GM12878 (cell line): ENCODE data around the gene ICOSLG. TPM values are rescaled to one million over a fixed set of nuclear protein-coding genes. Genes with fewer than 3 reads are reported as not detected.
"Not testable (repeated sequence)": the region's sequence is repeated elsewhere in the genome, so short reads cannot be mapped to it uniquely, and the experiment has no call there.

Experiments
- ATAC-seq: fragments of 200-7000 bp; cut with Tn5 transposase; 3 replicates; pipeline ENCODE4 v1.9.1; 2020; ENCODE audit warnings: mild to moderate bottlenecking, moderate library complexity
- BruUV-seq: library from RNA; stranded (reverse); fragments of 400-500 nt; replicated peaks from 2 replicates; lab custom pipeline; 2021; lab: Mats Ljungman, UMichigan
- CTCF ChIA-PET: fragments of 300-600 bp; sonication (Branson Sonifier 250); formaldehyde crosslinking; extraction: SDS; loops from one replicate; lab custom pipeline; 2021; ENCODE audit warnings: inconsistent platforms; lab: Yijun Ruan, JAX
- POLR2A ChIA-PET: fragments of 350-600 bp; formaldehyde crosslinking; extraction: SDS; loops from one replicate; lab custom pipeline; 2021; ENCODE audit warnings: inconsistent platforms; lab: Charles Lee
- RAD21 ChIA-PET: fragments of 300-600 bp; sonication (Branson Sonifier 250); formaldehyde crosslinking; loops from one replicate; lab custom pipeline; 2023; ENCODE audit warnings: antibody characterized with exemption; ENCODE audit not compliant: unreplicated experiment; lab: Charles Lee
- SMC1A ChIA-PET: fragments of 300-600 bp; sonication (Branson Sonifier 250); formaldehyde crosslinking; loops from one replicate; lab custom pipeline; 2023; ENCODE audit not compliant: unreplicated experiment, uncharacterized antibody; lab: Charles Lee
- DNase-seq: peaks from one replicate; pipeline ENCODE4 v3.0.0-alpha.2; 2011; ENCODE audit warnings: low read depth, low spot score
- FAIRE-seq: peaks from 3 replicates; lab custom pipeline; 2011; peaks lifted over from hg19 to GRCh38; lab: Jason Lieb, UNC
- H2AFZ ChIP-seq: 2 replicates; pipeline ENCODE4 v1.6.0; 2011; ENCODE audit warnings: low read depth, low read length, control low read depth; ENCODE audit not compliant: control insufficient read depth
- H3K27ac ChIP-seq: 2 replicates; pipeline ENCODE4 v1.5.1; 2011; ENCODE audit warnings: control low read depth; ENCODE audit not compliant: control insufficient read depth, insufficient read depth
- H3K27me3 ChIP-seq, 2 experiments: replicated peaks in 1 of 2; 2 replicates each; pipeline versions ENCODE4 v1.6.0 to v1.6.1; 2011; ENCODE audit warnings: low read length in 1 of 2; ENCODE audit not compliant: control insufficient read depth in 2 of 2, insufficient read depth in 2 of 2
- H3K36me3 ChIP-seq, 2 experiments: 2 replicates each; pipeline ENCODE4 v1.5.1; 2011; ENCODE audit warnings: low read length in 1 of 2; ENCODE audit not compliant: control insufficient read depth in 2 of 2, insufficient read depth in 2 of 2
- H3K4me1 ChIP-seq: 2 replicates; pipeline ENCODE4 v1.6.1; 2011; ENCODE audit warnings: mild to moderate bottlenecking, low read length, moderate library complexity, mixed read lengths; ENCODE audit not compliant: control insufficient read depth, insufficient read depth
- H3K4me2 ChIP-seq: 2 replicates; pipeline ENCODE4 v1.6.0; 2011; ENCODE audit warnings: control low read depth; ENCODE audit not compliant: control insufficient read depth, insufficient read depth
- H3K4me3 ChIP-seq: fragments of 200-600 bp; sonication (generic); 2 replicates; pipeline ENCODE4 v1.5.1; 2016
- H3K79me2 ChIP-seq: 2 replicates; pipeline ENCODE4 v1.6.0; 2011; ENCODE audit warnings: low read length; ENCODE audit not compliant: control insufficient read depth, insufficient read depth
- H3K9ac ChIP-seq: 2 replicates; pipeline ENCODE4 v1.8.0; 2011; ENCODE audit warnings: low read length, control low read depth, mixed read lengths; ENCODE audit not compliant: control insufficient read depth, insufficient read depth
- H3K9me3 ChIP-seq: replicated peaks from 3 replicates; pipeline ENCODE4 v1.5.1; 2011; ENCODE audit warnings: mild to moderate bottlenecking, low read length; ENCODE audit not compliant: control insufficient read depth, insufficient read depth
- H4K20me1 ChIP-seq: 2 replicates; pipeline ENCODE4 v1.6.0; 2011; ENCODE audit not compliant: control insufficient read depth, insufficient read depth
- WGBS: methylation state at CpG from one replicate; pipeline ENCODE4 v1.1.6; 2016; ENCODE audit warnings: low lambda C conversion rate; ENCODE audit not compliant: insufficient replicate concordance, insufficient coverage; ENCODE audit errors: missing lambda C conversion rate; 5-methylcytosine and 5-hydroxymethylcytosine counted together
- in situ Hi-C: fragments of 300-500 bp; cut with MboI; formaldehyde crosslinking; loops from 9 replicates; pipeline ENCODE4 v1.14.3; 2018; ENCODE audit warnings: mixed read lengths
- intact Hi-C: fragments of 100-400 bp; cut with micrococcal nuclease; formaldehyde crosslinking; loops from one replicate; pipeline ENCODE4 v1.14.2; 2022; ENCODE audit not compliant: unreplicated experiment
- polyA plus RNA-seq, 11 experiments: library from polyadenylated mRNA; depleted of rRNA in 4 of 11; unstranded in 6 of 11; stranded (reverse) in 5 of 11; fragments of >200 nt; fragmentation: Nextera tagmentation in 4 of 11; fragmentation: Illumina TruSeq in 1 of 11; extraction: Ambion mirVana in 4 of 11; extraction: Trizol in 1 of 11; gene quantifications; 1 replicate in 1 of 11; 2 replicates in 10 of 11; pipeline versions ENCODE4 v1.2.1 to v1.2.3, GENCODE V29; 2011 to 2016; ENCODE audit warnings: inconsistent platforms in 2 of 11, missing spikeins in 2 of 11, low read depth in 1 of 11
- total RNA-seq, 4 experiments: library from RNA; depleted of rRNA in 3 of 4; stranded (reverse); fragments of >200 nt in 3 of 4; fragmentation: Illumina TruSeq in 1 of 4; extraction: Trizol in 1 of 4; gene quantifications; 2 replicates each; pipeline versions ENCODE4 v1.2.1 to v1.2.3, GENCODE V29; 2013 to 2021

ICOSLG gene
- total and polyA plus RNA-seq, 10 of the 15 experiments (the other 5 are each of a cell fraction or from before 2014, with no cell fraction given), result 0.84 to 16.4 (median 6.2) TPM

- H3K4me2 ChIP-seq, H2AFZ ChIP-seq, CTCF ChIA-PET, DNase-seq, H3K4me1 ChIP-seq, ATAC-seq, SMC1A ChIA-PET, H3K36me3 ChIP-seq, intact Hi-C loops, H3K79me2 ChIP-seq, POLR2A ChIA-PET, H3K4me3 ChIP-seq, H3K27ac ChIP-seq, in situ Hi-C loops, BruUV-seq, H3K27me3 ChIP-seq, RAD21 ChIA-PET, H4K20me1 ChIP-seq, H3K9ac ChIP-seq, H3K9me3 ChIP-seq: not testable (repeated sequence)
- FAIRE-seq, result peak; percentile 62
- no CpG with 5 or more reads among the region's 17 CpGs for WGBS
Measured at GRCh38 chr21:44247904-44248303, 7.2 kb upstream of the ICOSLG start.

- H3K9me3 ChIP-seq, H4K20me1 ChIP-seq, intact Hi-C loops, POLR2A ChIA-PET, H2AFZ ChIP-seq, H3K27ac ChIP-seq, H3K9ac ChIP-seq, H3K27me3 ChIP-seq, H3K4me3 ChIP-seq, CTCF ChIA-PET, BruUV-seq, H3K36me3 ChIP-seq, in situ Hi-C loops, SMC1A ChIA-PET, H3K79me2 ChIP-seq, H3K4me2 ChIP-seq, H3K4me1 ChIP-seq, DNase-seq, RAD21 ChIA-PET: not testable (repeated sequence)
- no CpG with 5 or more reads among the region's 15 CpGs for WGBS
- peak; percentile 100 for FAIRE-seq
- peak; percentile 66 for ATAC-seq
Measured at GRCh38 chr21:44243980-44244379, 3.2 kb upstream of the ICOSLG start.

GRCh38 chr21:44241281-44241680 is 538 bp upstream of the ICOSLG start:
- POLR2A ChIA-PET, H3K9me3 ChIP-seq, intact Hi-C loops, BruUV-seq, in situ Hi-C loops, H4K20me1 ChIP-seq, CTCF ChIA-PET, H3K27ac ChIP-seq, SMC1A ChIA-PET, H3K4me2 ChIP-seq, H2AFZ ChIP-seq, RAD21 ChIA-PET, H3K36me3 ChIP-seq, H3K27me3 ChIP-seq, DNase-seq, H3K79me2 ChIP-seq, H3K4me1 ChIP-seq, H3K9ac ChIP-seq, H3K4me3 ChIP-seq: not testable (repeated sequence)
- ATAC-seq (peak; percentile 70), FAIRE-seq (peak; percentile 95)
- no CpG with 5 or more reads among the region's 27 CpGs for WGBS

GRCh38 chr21:44240353-44240752 is 390 bp downstream of the ICOSLG start:
- CTCF ChIA-PET, POLR2A ChIA-PET, H3K27me3 ChIP-seq, DNase-seq, FAIRE-seq, RAD21 ChIA-PET, SMC1A ChIA-PET, intact Hi-C loops, H3K27ac ChIP-seq, in situ Hi-C loops, H4K20me1 ChIP-seq, H3K4me3 ChIP-seq, H3K9ac ChIP-seq, BruUV-seq, H3K4me2 ChIP-seq, H3K4me1 ChIP-seq, H3K9me3 ChIP-seq, H3K79me2 ChIP-seq, ATAC-seq, H3K36me3 ChIP-seq, H2AFZ ChIP-seq: not testable (repeated sequence)
- WGBS, result no CpG with 5 or more reads among the region's 46 CpGs
